CD4-positive, alpha-beta memory T cell (primary cell): Measurements from ENCODE around the gene MEOX2. TPM values are rescaled to one million over a fixed set of nuclear protein-coding genes. Genes with fewer than 3 reads are reported as not detected.
A peak's percentile ranks its signal among the peaks of the same experiment; 100 is the strongest.

ENCODE experiments used
- CTCF ChIA-PET: fragments of 350-600 bp; sonication (Branson Sonifier 250); formaldehyde crosslinking; loops from one replicate; lab custom pipeline; 2021; ENCODE audit warnings: inconsistent platforms; ENCODE audit not compliant: partially characterized antibody; lab: Charles Lee
- POLR2A ChIA-PET: fragments of 350-600 bp; sonication (Branson Sonifier 250); formaldehyde crosslinking; loops from one replicate; lab custom pipeline; 2021; ENCODE audit not compliant: partially characterized antibody; lab: Charles Lee
- DNase-seq, 5 donors: peaks; one replicate each; pipeline versions ENCODE4 v3.0.0 to v3.0.0-alpha.2; 2020 to 2022; ENCODE audit warnings: mixed read lengths in 1 of 5
- H3K27ac ChIP-seq: one replicate; pipeline ENCODE4 v1.7.0; 2013; ENCODE audit warnings: low read depth, low read length
- H3K27me3 ChIP-seq: 2 replicates; pipeline ENCODE4 v1.7.0; 2013; ENCODE audit warnings: mild to moderate bottlenecking, low read length, moderate library complexity; ENCODE audit not compliant: insufficient read depth
- H3K36me3 ChIP-seq: 2 replicates; pipeline ENCODE4 v1.7.0; 2013; ENCODE audit warnings: mild to moderate bottlenecking, low read length, moderate library complexity; ENCODE audit not compliant: insufficient read depth
- H3K4me1 ChIP-seq: 2 replicates; pipeline ENCODE4 v1.7.0; 2013; ENCODE audit warnings: mild to moderate bottlenecking, low read length, moderate library complexity; ENCODE audit not compliant: insufficient read depth
- H3K4me3 ChIP-seq, 2 donors: one replicate each; pipeline ENCODE4 v1.7.0; 2013; ENCODE audit warnings: low read length in 2 of 2, mild to moderate bottlenecking in 1 of 2
- H3K9me3 ChIP-seq, 2 donors: one replicate each; pipeline ENCODE4 v1.7.0; 2013; ENCODE audit warnings: low read length in 2 of 2, control low read depth in 1 of 2; ENCODE audit not compliant: control insufficient read depth in 1 of 2
- H3K27ac Mint-ChIP-seq, 7 donors: one replicate each; pipeline ENCODE4 v1.8.0; 2020 to 2021; ENCODE audit warnings: mixed read lengths in 7 of 7, mild to moderate bottlenecking in 6 of 7, inconsistent platforms in 3 of 7, moderate library complexity in 3 of 7
- H3K27me3 Mint-ChIP-seq, 2 donors: one replicate each; pipeline ENCODE4 v1.8.0; 2020 to 2021; ENCODE audit warnings: mixed read lengths in 2 of 2
- H3K36me3 Mint-ChIP-seq, 2 donors: one replicate each; pipeline ENCODE4 v1.8.0; 2020 to 2021; ENCODE audit warnings: mixed read lengths in 2 of 2, inconsistent platforms in 1 of 2, mild to moderate bottlenecking in 1 of 2
- H3K4me1 Mint-ChIP-seq, 4 donors: one replicate each; pipeline ENCODE4 v1.8.0; 2020 to 2021; ENCODE audit warnings: mixed read lengths in 4 of 4, mild to moderate bottlenecking in 1 of 4
- H3K4me3 Mint-ChIP-seq, 8 donors: one replicate each; pipeline ENCODE4 v1.8.0; 2020 to 2021; ENCODE audit warnings: mixed read lengths in 8 of 8, mild to moderate bottlenecking in 7 of 8, moderate library complexity in 6 of 8, inconsistent platforms in 3 of 8
- H3K9me3 Mint-ChIP-seq, 8 donors: one replicate each; pipeline ENCODE4 v1.8.0; 2020 to 2021; ENCODE audit warnings: mixed read lengths in 8 of 8, mild to moderate bottlenecking in 5 of 8, inconsistent platforms in 3 of 8, moderate library complexity in 1 of 8
- intact Hi-C: fragments of 100-400 bp; cut with micrococcal nuclease; formaldehyde crosslinking; loops from one replicate; pipeline ENCODE4 v1.15.1; 2023
- polyA plus RNA-seq, 2 donors: library from polyadenylated mRNA; unstranded; fragments of 300-500 nt; fragmentation: Illumina TruSeq; gene quantifications; one replicate each; pipeline ENCODE4 v1.2.3, GENCODE V29; 2021
- total RNA-seq, 2 experiments: library from RNA; stranded (reverse); gene quantifications; one replicate each; pipeline ENCODE4 v1.2.3, GENCODE V29; 2021

Gene MEOX2
- total and polyA plus RNA-seq, 4 experiments from 2014 or later: not detected

GRCh38 chr7:15709978-15710377 is 23.5 kb upstream of the MEOX2 start:
- CTCF ChIA-PET: interaction anchor here (1.2 kb wide), 1 partner anchor 11 kb away, joined by 3 read pairs; no protein-coding TSS in a partner anchor
- intact Hi-C loops: no loop called here

GRCh38 chr7:15707570-15707969 is 21.1 kb upstream of the MEOX2 start:
- H3K9me3 ChIP-seq: no peaks in the 10 kb centered on the region
- peaks cover 0 to 8% (median 3%) of the 10 kb centered on the region in 8 donors for H3K9me3 Mint-ChIP-seq
- DNase-seq: no peak
- H3K36me3 Mint-ChIP-seq: no peaks in the 10 kb centered on the region
- CTCF ChIA-PET: no interaction called here
- H3K27ac Mint-ChIP-seq: no peak overlapping the region
- H3K36me3 ChIP-seq: no peaks in the 10 kb centered on the region
- H3K4me3 ChIP-seq: no peak overlapping the region
- intact Hi-C loops: no loop called here
- no peak overlapping the region for H3K27ac ChIP-seq
- no peak overlapping the region for H3K4me3 Mint-ChIP-seq
- no peaks in the 10 kb centered on the region for H3K27me3 Mint-ChIP-seq
- POLR2A ChIA-PET: no interaction called here
- H3K4me1 ChIP-seq: no peaks in the 10 kb centered on the region
- no peaks in the 10 kb centered on the region for H3K4me1 Mint-ChIP-seq
- no peaks in the 10 kb centered on the region for H3K27me3 ChIP-seq

More at GRCh38 chr7:15709978-15710377, 23.5 kb upstream of the MEOX2 start:
- POLR2A ChIA-PET: no interaction called here
- Mint-ChIP-seq H3K27ac (no peak overlapping the region), H3K36me3 (no peaks in the 10 kb centered on the region), H3K4me3 (no peak overlapping the region), H3K9me3 (peaks cover 0 to 8% (median 3%) of the 10 kb centered on the region in 8 donors), H3K27me3 (no peaks in the 10 kb centered on the region), H3K4me1 (no peaks in the 10 kb centered on the region)
- no peaks in the 10 kb centered on the region for H3K27me3 ChIP-seq
- H3K4me1 ChIP-seq: no peaks in the 10 kb centered on the region
- H3K4me3 ChIP-seq: no peak overlapping the region
- no peaks in the 10 kb centered on the region for H3K36me3 ChIP-seq
- H3K27ac ChIP-seq: no peak overlapping the region
- no peaks in the 10 kb centered on the region for H3K9me3 ChIP-seq
- no peak for DNase-seq

DNA sequence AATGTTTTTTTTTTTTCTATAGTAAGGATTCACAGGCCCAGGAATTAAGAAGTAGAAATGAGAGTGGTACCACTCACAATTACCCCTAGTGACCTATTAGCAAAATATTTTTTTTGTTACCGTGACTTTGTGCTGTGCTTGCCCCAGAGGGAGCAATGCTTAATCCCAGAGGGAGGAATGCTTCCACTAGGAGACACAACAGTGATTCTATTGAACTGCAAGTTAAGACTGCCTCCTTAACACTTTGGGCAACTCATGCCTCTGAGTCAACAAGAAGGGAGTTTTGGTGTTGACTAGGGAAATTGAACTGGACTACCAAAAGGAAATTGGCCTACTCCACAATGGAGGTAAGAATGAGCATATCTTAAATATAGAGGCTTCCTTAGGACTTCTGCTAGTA is 17.2 kb upstream of the MEOX2 start:
- Histone ChIP-seq H3K4me1 (no peaks in the 10 kb centered on the region), H3K4me3 (no peak overlapping the region), H3K27ac (no peak overlapping the region), H3K27me3 (no peaks in the 10 kb centered on the region), H3K36me3 (no peaks in the 10 kb centered on the region), H3K9me3 (no peaks in the 10 kb centered on the region)
- CTCF ChIA-PET: no interaction called here
- H3K27ac Mint-ChIP-seq: no peak overlapping the region
- H3K9me3 Mint-ChIP-seq: peaks cover 0 to 8% (median 5%) of the 10 kb centered on the region in 8 donors
- intact Hi-C loops: no loop called here
- no peaks in the 10 kb centered on the region for H3K36me3 Mint-ChIP-seq
- no peak overlapping the region for H3K4me3 Mint-ChIP-seq
- POLR2A ChIA-PET: no interaction called here
- no peak for DNase-seq
- H3K4me1 Mint-ChIP-seq: no peaks in the 10 kb centered on the region
- no peaks in the 10 kb centered on the region for H3K27me3 Mint-ChIP-seq

- intact Hi-C loops: no loop called here
- Mint-ChIP-seq H3K4me3 (no peak overlapping the region), H3K9me3 (peaks cover 0 to 7% (median 2%) of the 10 kb centered on the region in 8 donors), H3K4me1 (no peaks in the 10 kb centered on the region), H3K27ac (no peak overlapping the region), H3K27me3 (peaks cover 2 to 7% of the 10 kb centered on the region in 2 donors), H3K36me3 (no peaks in the 10 kb centered on the region)
- ChIA-PET POLR2A (no interaction called here), CTCF (interaction anchor here (0.7 kb wide), 1 partner anchor 156 kb away, joined by 3 read pairs; no protein-coding TSS in a partner anchor)
- Histone ChIP-seq H3K4me3 (no peak overlapping the region), H3K4me1 (no peaks in the 10 kb centered on the region), H3K9me3 (no peaks in the 10 kb centered on the region), H3K36me3 (no peaks in the 10 kb centered on the region), H3K27ac (no peak overlapping the region), H3K27me3 (no peaks in the 10 kb centered on the region)
- no peak for DNase-seq
These were observed 6.1 kb upstream of the MEOX2 start for GRCh38 chr7:15692501-15693020.

DNA sequence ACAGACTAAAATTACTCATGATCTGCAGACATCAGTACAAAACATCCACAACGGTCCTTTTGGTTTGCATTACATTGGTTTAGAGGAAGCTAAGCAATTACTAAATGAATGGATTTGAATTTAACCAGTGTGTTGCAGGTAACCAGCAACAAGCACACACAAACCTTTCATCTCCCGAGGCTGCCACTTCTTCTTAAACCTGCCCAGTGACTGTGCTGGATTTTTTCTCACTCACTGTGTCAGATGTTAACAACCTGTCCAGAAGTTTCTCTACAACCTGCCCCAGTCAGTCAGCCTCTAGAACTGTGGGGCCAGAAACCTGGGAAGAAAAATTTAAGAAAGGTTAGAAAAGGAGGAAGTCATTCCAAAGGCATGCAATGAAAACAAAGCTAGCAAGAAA is 2.4 kb upstream of the MEOX2 start:
- no peak for DNase-seq
- Mint-ChIP-seq H3K27me3 (peaks cover 7 to 26% of the 10 kb centered on the region in 2 donors), H3K4me1 (no peaks in the 10 kb centered on the region), H3K9me3 (peaks cover 0 to 11% (median 5%) of the 10 kb centered on the region in 8 donors), H3K27ac (no peak overlapping the region), H3K4me3 (no peak overlapping the region), H3K36me3 (peaks cover 0 to 6% of the 10 kb centered on the region in 2 donors)
- Histone ChIP-seq H3K27ac (no peak overlapping the region), H3K27me3 (no peaks in the 10 kb centered on the region), H3K36me3 (no peaks in the 10 kb centered on the region), H3K4me1 (no peaks in the 10 kb centered on the region), H3K4me3 (no peak overlapping the region), H3K9me3 (no peaks in the 10 kb centered on the region)
- POLR2A ChIA-PET: no interaction called here
- intact Hi-C loops: no loop called here
- CTCF ChIA-PET: no interaction called here

- no peak overlapping the region for H3K4me3 Mint-ChIP-seq
- peaks cover 0 to 6% of the 10 kb centered on the region in 2 donors for H3K36me3 Mint-ChIP-seq
- Histone ChIP-seq H3K4me1 (no peaks in the 10 kb centered on the region), H3K27ac (no peak overlapping the region), H3K4me3 (no peak overlapping the region), H3K36me3 (no peaks in the 10 kb centered on the region), H3K27me3 (no peaks in the 10 kb centered on the region), H3K9me3 (no peaks in the 10 kb centered on the region)
- CTCF ChIA-PET: no interaction called here
- no peak for DNase-seq
- intact Hi-C loops: no loop called here
- POLR2A ChIA-PET: no interaction called here
- peaks cover 7 to 26% of the 10 kb centered on the region in 2 donors for H3K27me3 Mint-ChIP-seq
- H3K4me1 Mint-ChIP-seq: no peaks in the 10 kb centered on the region
- no peak overlapping the region for H3K27ac Mint-ChIP-seq
- H3K9me3 Mint-ChIP-seq: peaks cover 0 to 11% (median 5%) of the 10 kb centered on the region in 8 donors
These were observed 1.8 kb upstream of the MEOX2 start for GRCh38 chr7:15688279-15688626.

- Histone ChIP-seq H3K9me3 (no peaks in the 10 kb centered on the region), H3K4me3 (no peak overlapping the region), H3K27me3 (no peaks in the 10 kb centered on the region), H3K4me1 (no peaks in the 10 kb centered on the region), H3K27ac (no peak overlapping the region), H3K36me3 (no peaks in the 10 kb centered on the region)
- Mint-ChIP-seq H3K4me3 (no peak overlapping the region), H3K9me3 (peaks cover 0 to 11% (median 5%) of the 10 kb centered on the region in 8 donors), H3K27ac (peak overlapping the region in 1 of 7 donors; percentile 29), H3K4me1 (no peaks in the 10 kb centered on the region), H3K36me3 (peaks cover 0 to 6% of the 10 kb centered on the region in 2 donors), H3K27me3 (peaks cover 7 to 26% of the 10 kb centered on the region in 2 donors)
- DNase-seq: no peak
- ChIA-PET POLR2A (no interaction called here), CTCF (no interaction called here)
- intact Hi-C loops: no loop called here
These were observed 1.2 kb upstream of the MEOX2 start for GRCh38 chr7:15687546-15688278.
